ENCODE measurements around the gene GNAS.

The GNAS gene

GRCh38 chr20:58847463-58847862 lies 5.1 kb upstream of the GNAS start:
- no peak for TF ChIP-seq CTCF (conservative IDR thresholded peaks at IDR 0.05)
- no peak overlapping the region for H3K27ac ChIP-seq

GRCh38 chr20:58850693-58851174 lies 1.8 kb upstream of the GNAS start, which contains the start of gene GNAS-AS1:
TSS of gene GNAS-AS1 (minus strand) at chr20:58850902.
- TF ChIP-seq CTCF (conservative IDR thresholded peaks at IDR 0.05): no peak

GRCh38 chr20:58851221-58851968 lies 1.1 kb upstream of the GNAS start:
- no peak overlapping the region for H3K27ac ChIP-seq

More at GRCh38 chr20:58850693-58851174, 1.8 kb upstream of the GNAS start, which contains the start of gene GNAS-AS1:
- no peak within 1 kb of the TSS for H3K27ac ChIP-seq

GRCh38 chr20:58851969-58852458 lies 502 bp upstream of the GNAS start:
- H3K27ac ChIP-seq: no peak overlapping the region

More at GRCh38 chr20:58851221-58851968, 1.1 kb upstream of the GNAS start:
- no peak for TF ChIP-seq CTCF (conservative IDR thresholded peaks at IDR 0.05)

GRCh38 chr20:58853466-58853865 lies 950 bp downstream of the GNAS start:
- H3K27ac ChIP-seq: no peak overlapping the region
- TF ChIP-seq CTCF (conservative IDR thresholded peaks at IDR 0.05): no peak

More at GRCh38 chr20:58851969-58852458, 502 bp upstream of the GNAS start:
- TF ChIP-seq CTCF (conservative IDR thresholded peaks at IDR 0.05): no peak

GRCh38 chr20:58853976-58854637 lies 1.6 kb downstream of the GNAS start:
- no peak overlapping the region for H3K27ac ChIP-seq
- TF ChIP-seq CTCF (conservative IDR thresholded peaks at IDR 0.05): no peak
